A549 (cell line): ENCODE results near the gene RHOF.

Experiments used
- NR3C1 ChIP-seq: fragments of >200 bp; sonication (Bioruptor Twin); formaldehyde crosslinking; IDR thresholded peaks from 3 replicates; pipeline ENCODE4 v1.6.1; 2017
- POLR2A ChIP-seq: IDR thresholded peaks from 2 replicates; pipeline ENCODE4 v1.6.1; 2012; ENCODE audit warnings: mild to moderate bottlenecking, low read length
- ZFP36 ChIP-seq: fragments of 450-650 bp; IDR thresholded peaks from 2 replicates; pipeline ENCODE4 v1.6.1; 2014; ENCODE audit warnings: borderline replicate concordance; ENCODE audit not compliant: partially characterized antibody
- TF ChIP-seq, protein P1 (sequence below): fragments of 200-600 bp; sonication (generic); IDR thresholded peaks from 2 replicates; pipeline ENCODE4 v1.6.1; 2016; ENCODE audit warnings: antibody characterized with exemption, mild to moderate bottlenecking, moderate library complexity
- TF ChIP-seq, protein P2 (sequence below): fragments of >200 bp; sonication (Bioruptor Twin); formaldehyde crosslinking; IDR thresholded peaks from 3 replicates; pipeline ENCODE4 v1.5.1; 2016

DNA sequence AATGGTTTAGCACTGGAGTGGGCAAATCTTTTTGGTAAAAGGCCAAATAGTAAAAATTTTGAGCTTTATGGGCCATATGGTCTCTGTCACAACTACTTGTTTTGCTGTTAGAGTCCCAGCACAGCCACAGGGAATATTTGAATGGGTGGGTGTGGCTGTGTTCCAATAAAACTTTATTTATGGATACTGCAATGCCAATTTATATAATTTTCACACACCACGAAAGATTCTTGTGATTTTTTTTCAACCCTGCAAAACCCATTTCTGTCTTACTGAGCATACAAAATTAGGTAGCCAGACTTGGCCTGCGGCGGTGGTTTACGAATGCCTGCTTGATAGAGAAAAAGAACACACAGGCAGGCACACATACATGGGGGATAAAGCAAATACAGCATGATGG is 52.6 kb downstream of the RHOF start:
- TF ChIP-seq, protein P1, sequence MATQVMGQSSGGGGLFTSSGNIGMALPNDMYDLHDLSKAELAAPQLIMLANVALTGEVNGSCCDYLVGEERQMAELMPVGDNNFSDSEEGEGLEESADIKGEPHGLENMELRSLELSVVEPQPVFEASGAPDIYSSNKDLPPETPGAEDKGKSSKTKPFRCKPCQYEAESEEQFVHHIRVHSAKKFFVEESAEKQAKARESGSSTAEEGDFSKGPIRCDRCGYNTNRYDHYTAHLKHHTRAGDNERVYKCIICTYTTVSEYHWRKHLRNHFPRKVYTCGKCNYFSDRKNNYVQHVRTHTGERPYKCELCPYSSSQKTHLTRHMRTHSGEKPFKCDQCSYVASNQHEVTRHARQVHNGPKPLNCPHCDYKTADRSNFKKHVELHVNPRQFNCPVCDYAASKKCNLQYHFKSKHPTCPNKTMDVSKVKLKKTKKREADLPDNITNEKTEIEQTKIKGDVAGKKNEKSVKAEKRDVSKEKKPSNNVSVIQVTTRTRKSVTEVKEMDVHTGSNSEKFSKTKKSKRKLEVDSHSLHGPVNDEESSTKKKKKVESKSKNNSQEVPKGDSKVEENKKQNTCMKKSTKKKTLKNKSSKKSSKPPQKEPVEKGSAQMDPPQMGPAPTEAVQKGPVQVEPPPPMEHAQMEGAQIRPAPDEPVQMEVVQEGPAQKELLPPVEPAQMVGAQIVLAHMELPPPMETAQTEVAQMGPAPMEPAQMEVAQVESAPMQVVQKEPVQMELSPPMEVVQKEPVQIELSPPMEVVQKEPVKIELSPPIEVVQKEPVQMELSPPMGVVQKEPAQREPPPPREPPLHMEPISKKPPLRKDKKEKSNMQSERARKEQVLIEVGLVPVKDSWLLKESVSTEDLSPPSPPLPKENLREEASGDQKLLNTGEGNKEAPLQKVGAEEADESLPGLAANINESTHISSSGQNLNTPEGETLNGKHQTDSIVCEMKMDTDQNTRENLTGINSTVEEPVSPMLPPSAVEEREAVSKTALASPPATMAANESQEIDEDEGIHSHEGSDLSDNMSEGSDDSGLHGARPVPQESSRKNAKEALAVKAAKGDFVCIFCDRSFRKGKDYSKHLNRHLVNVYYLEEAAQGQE = no peak
- no peak for TF ChIP-seq ZFP36
- no peak for TF ChIP-seq NR3C1
- TF ChIP-seq, protein P2, sequence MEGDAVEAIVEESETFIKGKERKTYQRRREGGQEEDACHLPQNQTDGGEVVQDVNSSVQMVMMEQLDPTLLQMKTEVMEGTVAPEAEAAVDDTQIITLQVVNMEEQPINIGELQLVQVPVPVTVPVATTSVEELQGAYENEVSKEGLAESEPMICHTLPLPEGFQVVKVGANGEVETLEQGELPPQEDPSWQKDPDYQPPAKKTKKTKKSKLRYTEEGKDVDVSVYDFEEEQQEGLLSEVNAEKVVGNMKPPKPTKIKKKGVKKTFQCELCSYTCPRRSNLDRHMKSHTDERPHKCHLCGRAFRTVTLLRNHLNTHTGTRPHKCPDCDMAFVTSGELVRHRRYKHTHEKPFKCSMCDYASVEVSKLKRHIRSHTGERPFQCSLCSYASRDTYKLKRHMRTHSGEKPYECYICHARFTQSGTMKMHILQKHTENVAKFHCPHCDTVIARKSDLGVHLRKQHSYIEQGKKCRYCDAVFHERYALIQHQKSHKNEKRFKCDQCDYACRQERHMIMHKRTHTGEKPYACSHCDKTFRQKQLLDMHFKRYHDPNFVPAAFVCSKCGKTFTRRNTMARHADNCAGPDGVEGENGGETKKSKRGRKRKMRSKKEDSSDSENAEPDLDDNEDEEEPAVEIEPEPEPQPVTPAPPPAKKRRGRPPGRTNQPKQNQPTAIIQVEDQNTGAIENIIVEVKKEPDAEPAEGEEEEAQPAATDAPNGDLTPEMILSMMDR = no peak
- no peak for TF ChIP-seq POLR2A
